ENCODE data around the gene UBE2B.

Gene UBE2B

DNA sequence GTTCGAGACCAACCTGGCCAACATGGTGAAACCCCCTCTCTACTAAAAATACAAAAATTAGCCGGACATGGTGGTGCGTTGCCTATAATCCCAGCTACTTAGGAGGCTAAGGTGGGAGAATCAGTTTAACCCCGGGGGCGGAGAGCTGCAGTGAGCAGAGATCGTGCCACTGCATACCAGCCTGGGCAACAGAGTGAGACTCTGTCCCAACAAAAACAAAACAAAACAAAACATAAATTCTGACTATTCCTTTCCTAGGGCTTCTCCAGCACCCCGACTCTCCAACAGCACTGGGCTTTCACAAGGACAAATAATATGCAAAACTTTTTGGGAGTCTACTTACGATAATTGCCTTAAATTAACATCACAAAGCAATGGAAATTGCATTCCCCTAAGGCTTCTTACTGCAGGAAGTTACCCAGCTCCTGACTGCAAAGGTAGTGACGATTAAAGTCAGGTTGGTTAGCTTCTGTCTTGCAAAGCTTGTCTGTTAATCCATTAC lies 56.2 kb downstream of the UBE2B start:
- no peak for DNase-seq (ENCODE audit: low read depth)
- TF ChIP-seq, protein P1, sequence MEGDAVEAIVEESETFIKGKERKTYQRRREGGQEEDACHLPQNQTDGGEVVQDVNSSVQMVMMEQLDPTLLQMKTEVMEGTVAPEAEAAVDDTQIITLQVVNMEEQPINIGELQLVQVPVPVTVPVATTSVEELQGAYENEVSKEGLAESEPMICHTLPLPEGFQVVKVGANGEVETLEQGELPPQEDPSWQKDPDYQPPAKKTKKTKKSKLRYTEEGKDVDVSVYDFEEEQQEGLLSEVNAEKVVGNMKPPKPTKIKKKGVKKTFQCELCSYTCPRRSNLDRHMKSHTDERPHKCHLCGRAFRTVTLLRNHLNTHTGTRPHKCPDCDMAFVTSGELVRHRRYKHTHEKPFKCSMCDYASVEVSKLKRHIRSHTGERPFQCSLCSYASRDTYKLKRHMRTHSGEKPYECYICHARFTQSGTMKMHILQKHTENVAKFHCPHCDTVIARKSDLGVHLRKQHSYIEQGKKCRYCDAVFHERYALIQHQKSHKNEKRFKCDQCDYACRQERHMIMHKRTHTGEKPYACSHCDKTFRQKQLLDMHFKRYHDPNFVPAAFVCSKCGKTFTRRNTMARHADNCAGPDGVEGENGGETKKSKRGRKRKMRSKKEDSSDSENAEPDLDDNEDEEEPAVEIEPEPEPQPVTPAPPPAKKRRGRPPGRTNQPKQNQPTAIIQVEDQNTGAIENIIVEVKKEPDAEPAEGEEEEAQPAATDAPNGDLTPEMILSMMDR (IDR thresholded peaks at IDR 0.05; ENCODE audit: low read length, missing control alignments), result no peak
- H3K4me3 ChIP-seq (replicated peaks; ENCODE audit: low read depth, low read length), result no peak overlapping the region

DNA sequence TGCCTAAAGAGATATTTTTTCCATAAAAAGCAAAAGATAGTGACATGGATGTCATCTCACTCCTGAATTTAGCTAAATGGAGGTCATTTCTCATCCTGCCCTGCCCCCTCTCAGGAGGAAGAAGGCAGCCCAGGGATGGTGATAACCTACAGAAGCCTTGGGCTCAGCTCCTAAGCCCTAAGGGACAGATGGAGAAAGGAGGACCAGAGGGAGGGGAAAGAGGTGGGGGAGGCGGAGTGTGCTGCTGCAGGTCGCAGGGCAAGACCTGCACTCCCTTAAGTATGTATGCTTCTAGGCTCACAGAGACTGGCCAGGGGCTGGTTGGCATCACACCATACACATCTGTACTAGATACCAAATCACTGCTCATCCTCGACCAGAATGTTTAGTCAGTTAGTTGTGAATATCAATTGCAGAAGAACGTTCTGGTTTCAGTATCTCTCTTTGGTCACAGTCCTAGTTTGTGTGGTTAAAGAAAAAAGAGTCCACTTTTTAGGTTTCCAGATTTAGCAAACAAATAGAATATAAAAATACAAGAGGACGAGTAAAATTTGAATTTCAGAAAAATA lies 58.7 kb downstream of the UBE2B start:
- TF ChIP-seq, protein P1 (IDR thresholded peaks at IDR 0.05; ENCODE audit: low read length, missing control alignments), result no peak
- no peak overlapping the region for H3K4me3 ChIP-seq (replicated peaks; ENCODE audit: low read depth, low read length)

DNA sequence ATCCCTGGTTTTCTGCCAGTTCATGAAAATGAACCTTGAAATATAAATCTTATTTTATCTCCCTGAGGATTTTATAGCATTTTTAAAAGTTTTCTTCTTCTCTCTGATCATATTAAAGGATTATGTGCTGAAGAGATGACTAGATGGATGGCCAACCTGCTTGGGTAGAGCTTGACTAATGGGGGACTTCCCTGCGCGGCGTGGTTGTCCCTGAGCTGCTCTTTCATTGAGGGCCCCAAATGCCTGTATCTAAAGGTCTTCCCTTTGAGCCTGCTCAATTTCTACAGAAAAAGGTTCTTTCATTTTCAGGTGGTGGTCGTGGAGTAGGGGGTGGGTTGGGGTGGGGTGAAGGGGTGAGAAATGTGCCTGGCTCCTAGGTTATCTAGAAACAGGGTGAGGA lies 60.8 kb downstream of the UBE2B start:
- TF ChIP-seq, protein P1 (IDR thresholded peaks at IDR 0.05; ENCODE audit: low read length, missing control alignments), result no peak
- DNase-seq (ENCODE audit: low read depth), result no peak
- no peak overlapping the region for H3K4me3 ChIP-seq (replicated peaks; ENCODE audit: low read depth, low read length)

More for the DNA sequence above, 58.7 kb downstream of the UBE2B start:
- DNase-seq (ENCODE audit: low read depth), result no peak

DNA sequence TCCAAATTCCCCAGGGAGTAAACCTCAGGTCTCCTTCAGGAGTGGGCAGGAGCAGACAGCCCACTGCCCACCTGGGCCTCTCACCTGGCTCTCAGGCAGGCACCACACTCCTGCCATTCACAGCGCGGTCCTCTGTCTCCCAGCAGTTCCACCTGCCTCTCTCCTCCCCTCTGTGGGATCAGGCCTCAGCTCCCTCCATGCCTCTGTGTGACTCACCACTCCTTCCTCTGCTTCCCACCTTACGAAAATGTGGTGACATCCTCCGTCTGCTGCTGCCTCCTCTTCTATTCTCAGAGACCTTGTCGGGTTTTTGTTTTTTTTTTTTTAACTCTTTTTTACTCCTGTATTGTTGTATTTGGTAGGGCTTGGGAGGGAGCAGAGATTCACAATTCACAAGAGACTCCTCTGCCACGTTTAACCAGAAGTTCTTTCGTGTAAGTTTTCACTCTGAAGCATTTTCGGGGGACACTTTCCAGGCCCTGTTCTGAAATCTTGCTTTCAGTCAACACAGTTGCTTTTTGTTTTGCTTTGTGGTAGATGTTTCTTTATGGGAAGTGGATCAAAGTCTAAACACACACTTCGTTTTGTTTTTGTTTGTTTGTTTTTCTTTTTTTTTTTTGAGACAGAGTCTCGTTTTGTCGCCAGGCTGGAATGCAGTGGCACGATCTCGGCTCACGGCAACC lies 61.4 kb downstream of the UBE2B start:
- H3K4me3 ChIP-seq (replicated peaks; ENCODE audit: low read depth, low read length), result no peak overlapping the region
- TF ChIP-seq, protein P1 (IDR thresholded peaks at IDR 0.05; ENCODE audit: low read length, missing control alignments), result no peak
- peak; percentile 56 for DNase-seq (ENCODE audit: low read depth)

DNA sequence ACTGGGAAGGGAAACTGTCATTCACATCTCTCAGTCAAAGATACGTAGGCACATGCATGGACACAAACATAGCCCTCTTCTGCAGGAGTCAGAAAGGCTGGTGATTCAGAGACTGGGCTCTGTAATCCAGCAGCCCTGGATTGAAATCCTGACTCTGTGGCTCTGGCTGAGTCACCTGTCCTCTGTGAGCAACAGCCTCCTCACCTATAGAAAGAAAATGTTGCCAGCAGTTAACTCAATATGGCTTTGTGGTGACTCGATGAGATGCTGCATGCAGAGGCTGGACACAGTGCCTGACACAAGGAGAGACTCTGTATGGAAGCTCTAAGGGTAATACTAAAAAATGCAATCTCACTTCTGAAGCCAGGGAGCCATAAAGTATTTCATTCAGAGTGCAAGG lies 64.2 kb downstream of the UBE2B start:
- TF ChIP-seq, protein P1 (IDR thresholded peaks at IDR 0.05; ENCODE audit: low read length, missing control alignments), result no peak
- peak; percentile 40 for DNase-seq (ENCODE audit: low read depth)

DNA sequence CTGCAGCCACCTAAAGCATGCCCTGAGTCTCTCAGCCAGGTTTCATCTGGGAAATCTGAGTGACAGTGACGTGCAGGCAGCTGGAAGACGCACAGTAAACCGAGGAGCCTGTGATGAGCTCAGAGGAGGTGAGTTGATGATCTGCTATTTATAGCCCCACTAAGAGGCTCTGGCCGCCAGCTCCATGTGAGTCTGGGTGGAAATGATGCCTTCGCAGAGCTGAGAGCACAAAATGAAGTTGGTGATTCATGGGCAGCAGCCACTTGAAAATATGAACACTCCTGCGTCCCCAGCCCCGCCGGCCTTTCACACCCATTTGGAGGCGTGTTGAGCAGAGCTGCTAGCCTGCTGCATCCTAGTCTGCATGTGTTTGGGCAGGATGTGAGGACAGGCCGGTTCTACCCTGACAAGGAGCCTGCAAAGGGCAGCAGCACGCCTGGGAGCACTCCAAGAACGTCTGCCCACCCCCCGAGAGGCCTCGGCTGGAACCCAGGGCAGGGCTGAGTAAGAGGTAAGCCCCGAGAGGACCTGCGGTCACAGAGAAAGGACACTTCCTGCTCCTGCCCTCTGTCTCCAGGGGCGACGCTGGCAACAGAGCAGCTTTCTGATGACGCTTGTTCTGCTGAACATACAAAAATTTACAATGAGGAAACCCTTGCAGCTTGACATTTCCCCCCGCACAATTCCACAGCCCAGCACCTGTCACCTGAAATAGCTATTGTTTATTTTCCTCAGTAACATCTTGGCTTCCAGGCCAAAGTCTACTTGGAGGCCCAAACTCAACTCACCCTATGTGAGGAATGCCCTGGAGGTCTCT lies 65.4 kb downstream of the UBE2B start:
- DNase-seq (ENCODE audit: low read depth), result peak; percentile 76
- no peak overlapping the region for H3K4me3 ChIP-seq (replicated peaks; ENCODE audit: low read depth, low read length)
- TF ChIP-seq, protein P1 (IDR thresholded peaks at IDR 0.05; ENCODE audit: low read length, missing control alignments), result no peak

More for the DNA sequence above, 64.2 kb downstream of the UBE2B start:
- H3K4me3 ChIP-seq (replicated peaks; ENCODE audit: low read depth, low read length), result no peak overlapping the region
